ENCODE data around the gene TOP2A.
A peak's percentile ranks its signal among the peaks of the same experiment; 100 is the strongest.

Gene TOP2A

GRCh38 chr17:40451420-40451819 is 33.7 kb upstream of the TOP2A start:
- no peak for DNase-seq

- peak; percentile 72 for DNase-seq
Observed at GRCh38 chr17:40450175-40450574, 32.5 kb upstream of the TOP2A start.

- DNase-seq: no peak
Observed at GRCh38 chr17:40448639-40449261, 31.1 kb upstream of the TOP2A start.

GRCh38 chr17:40448213-40448638 is 30.5 kb upstream of the TOP2A start:
- DNase-seq: no peak

- DNase-seq: no peak
Observed at GRCh38 chr17:40447806-40448205, 30.1 kb upstream of the TOP2A start.

GRCh38 chr17:40447148-40447644 is 29.5 kb upstream of the TOP2A start:
- DNase-seq: no peak

GRCh38 chr17:40445751-40446468 is 28.2 kb upstream of the TOP2A start:
- DNase-seq: peak; percentile 34

GRCh38 chr17:40443988-40444899 is 26.5 kb upstream of the TOP2A start:
- DNase-seq: no peak

GRCh38 chr17:40443196-40443987 is 25.7 kb upstream of the TOP2A start, which contains the start of gene IGFBP4:
Gene IGFBP4 (plus strand): TSS chr17:40443450. CDS start chr17:40443736, 286 bp downstream.
- DNase-seq: peak; percentile 86

- DNase-seq: peak; percentile 78
Observed at GRCh38 chr17:40442392-40443195, 24.9 kb upstream of the TOP2A start.

- DNase-seq: no peak
Observed at GRCh38 chr17:40440166-40440565, 22.5 kb upstream of the TOP2A start.

GRCh38 chr17:40437095-40437732 is 19.5 kb upstream of the TOP2A start:
- DNase-seq: peak; percentile 76

GRCh38 chr17:40436636-40437035 is 18.9 kb upstream of the TOP2A start:
- DNase-seq: no peak

- DNase-seq: peak; percentile 70
Observed at GRCh38 chr17:40433551-40434415, 16.1 kb upstream of the TOP2A start.

- no peak for DNase-seq
Observed at GRCh38 chr17:40432864-40433528, 15.3 kb upstream of the TOP2A start.

GRCh38 chr17:40431231-40431602 is 13.5 kb upstream of the TOP2A start:
- no peak for DNase-seq

GRCh38 chr17:40430272-40431230 is 12.9 kb upstream of the TOP2A start:
- DNase-seq: no peak

GRCh38 chr17:40427002-40427491 is 9.4 kb upstream of the TOP2A start:
- DNase-seq: no peak

Data from OCI-M1 (cell line).